HL-60 (cell line): ENCODE results near the gene PSMB10.

Source experiments
- DNase-seq, 2 experiments: peaks; one replicate each; pipeline ENCODE4 v3.0.0-alpha.2; 2010 to 2020; ENCODE audit warnings: low read depth in 1 of 2, low spot score in 1 of 2
- H3K27ac ChIP-seq: fragments of 250-450 bp; sonication (Bioruptor Pico); replicated peaks from 2 replicates; pipeline ENCODE4 v1.5.1; 2020; ENCODE audit warnings: mild to moderate bottlenecking, moderate library complexity
- H3K27me3 ChIP-seq: fragments of 250-450 bp; sonication (Bioruptor Pico); 2 replicates; pipeline ENCODE4 v1.5.1; 2021; ENCODE audit warnings: mild to moderate bottlenecking, moderate library complexity; ENCODE audit not compliant: insufficient read depth, poor library complexity, severe bottlenecking
- H3K4me3 ChIP-seq: replicated peaks from 2 replicates; pipeline ENCODE4 v1.5.1; 2011; ENCODE audit warnings: mild to moderate bottlenecking, control low read depth, low read length; ENCODE audit not compliant: insufficient read depth
- CTCF ChIP-seq: IDR thresholded peaks from one replicate; pipeline ENCODE4 v1.5.1; 2011; ENCODE audit warnings: low read length, control low read depth, inconsistent platforms; ENCODE audit not compliant: insufficient read depth
- GABPA ChIP-seq: IDR thresholded peaks from 2 replicates; pipeline ENCODE4 v1.6.1; 2012; ENCODE audit warnings: low read depth
- POLR2AphosphoS5 ChIP-seq: IDR thresholded peaks from 2 replicates; pipeline ENCODE4 v1.6.1; 2012; ENCODE audit warnings: low read depth
- REST ChIP-seq: IDR thresholded peaks from 2 replicates; pipeline ENCODE4 v1.6.1; 2012; ENCODE audit warnings: low read depth; ENCODE audit not compliant: insufficient replicate concordance
- SPI1 ChIP-seq: IDR thresholded peaks from 2 replicates; pipeline ENCODE4 v1.6.1; 2012; ENCODE audit warnings: low read depth, mild to moderate bottlenecking, borderline replicate concordance

PSMB10 gene

GRCh38 chr16:67893743-67894399 is 42.8 kb downstream of the PSMB10 start:
- Histone ChIP-seq H3K27me3 (no peaks in the 10 kb centered on the region), H3K4me3 (peak overlapping the region; percentile 72), H3K27ac (peak overlapping the region; percentile 77)
- DNase-seq, result peak in 1 of 2 experiments; percentile 35
- TF ChIP-seq GABPA (no peak), POLR2AphosphoS5 (0 out of 2 replicates have a peak, but pooled peaks have one; percentile 2)

GRCh38 chr16:67892899-67893742 is 43.5 kb downstream of the PSMB10 start, which contains the start of gene PSKH1:
Gene PSKH1, plus strand, starts transcription at chr16:67893254. Its CDS starts 15,496 bp downstream, at chr16:67908750.
- peak; percentile 81 to 97 for DNase-seq
- peak; percentile 18; the same call in 1 of the 2 replicates for TF ChIP-seq POLR2AphosphoS5
- no peak for TF ChIP-seq SPI1
- H3K27me3 ChIP-seq, result no peaks in the 10 kb centered on the region
- H3K27ac ChIP-seq, result peak within 1 kb of the TSS; percentile 77
- peak within 1 kb of the TSS; percentile 72 for H3K4me3 ChIP-seq

DNA sequence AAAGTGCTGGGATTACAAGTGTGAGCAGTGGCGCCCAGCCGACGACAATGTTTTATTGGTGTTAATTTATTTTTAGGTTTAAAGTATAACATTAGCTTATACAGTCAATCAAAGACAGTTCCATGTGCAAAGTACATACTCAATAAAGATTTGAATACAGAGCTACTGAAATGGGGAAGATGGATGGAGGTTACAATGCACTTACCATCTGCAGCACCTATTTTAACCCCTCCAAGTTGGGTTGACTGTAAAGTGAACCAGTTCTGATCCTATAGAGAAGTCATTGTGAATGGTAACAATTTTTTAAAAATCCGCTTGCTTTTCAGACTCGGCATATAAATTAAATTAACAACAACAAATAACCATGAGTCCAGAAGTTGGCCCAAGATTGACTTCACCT is 44.3 kb downstream of the PSMB10 start:
- no peaks in the 10 kb centered on the region for H3K27me3 ChIP-seq
- no peak for DNase-seq

GRCh38 chr16:67888331-67888730 is 48.3 kb downstream of the PSMB10 start:
- no peak for TF ChIP-seq CTCF
- TF ChIP-seq POLR2AphosphoS5, result no peak
- TF ChIP-seq SPI1, result no peak
- TF ChIP-seq GABPA, result no peak
- no peak for TF ChIP-seq REST
- Histone ChIP-seq H3K27me3 (no peaks in the 10 kb centered on the region), H3K4me3 (no peak overlapping the region), H3K27ac (no peak overlapping the region)
- DNase-seq, result no peak

More for the DNA sequence above, 44.3 kb downstream of the PSMB10 start:
- Histone ChIP-seq H3K4me3 (peak overlapping the region; percentile 17), H3K27ac (peak overlapping the region; percentile 52)
- TF ChIP-seq GABPA (no peak), REST (no peak), SPI1 (no peak), CTCF (no peak), POLR2AphosphoS5 (no peak)
